Measurements from ENCODE around the gene SKOR2.

SKOR2 gene

GRCh38 chr18:47251289-47252120 lies at the start of gene SKOR2:
SKOR2 (minus strand) TSS chr18:47251660; CDS start chr18:47249183, 2,477 bp downstream.
- DNase-seq (ENCODE audit: low read depth, low spot score): no peak

GRCh38 chr18:47296462-47296861 lies 45.0 kb upstream of the SKOR2 start:
- no peak for DNase-seq (ENCODE audit: low read depth, low spot score)

GRCh38 chr18:47294801-47295200 lies 43.3 kb upstream of the SKOR2 start:
- DNase-seq (ENCODE audit: low read depth, low spot score): no peak

GRCh38 chr18:47288741-47289140 lies 37.3 kb upstream of the SKOR2 start:
- DNase-seq (ENCODE audit: low read depth, low spot score): no peak

- no peak for DNase-seq (ENCODE audit: low read depth, low spot score)
Observed at GRCh38 chr18:47287911-47288585, 36.6 kb upstream of the SKOR2 start.

GRCh38 chr18:47286776-47287410 lies 35.4 kb upstream of the SKOR2 start:
- no peak for DNase-seq (ENCODE audit: low read depth, low spot score)

- DNase-seq (ENCODE audit: low read depth, low spot score): no peak
Observed at GRCh38 chr18:47285456-47285855, 34.0 kb upstream of the SKOR2 start.

- DNase-seq (ENCODE audit: low read depth, low spot score): no peak
Observed at GRCh38 chr18:47284721-47285395, 33.4 kb upstream of the SKOR2 start.

- no peak for DNase-seq (ENCODE audit: low read depth, low spot score)
Observed at GRCh38 chr18:47283476-47283875, 32.0 kb upstream of the SKOR2 start.

- DNase-seq (ENCODE audit: low read depth, low spot score): no peak
Observed at GRCh38 chr18:47280121-47280520, 28.7 kb upstream of the SKOR2 start.

GRCh38 chr18:47274961-47275360 lies 23.5 kb upstream of the SKOR2 start:
- no peak for DNase-seq (ENCODE audit: low read depth, low spot score)

GRCh38 chr18:47265197-47265596 lies 13.7 kb upstream of the SKOR2 start:
- no peak for DNase-seq (ENCODE audit: low read depth, low spot score)

- DNase-seq (ENCODE audit: low read depth, low spot score): no peak
Observed at GRCh38 chr18:47264308-47264700, 12.8 kb upstream of the SKOR2 start.

- no peak for DNase-seq (ENCODE audit: low read depth, low spot score)
Observed at GRCh38 chr18:47263430-47264307, 12.2 kb upstream of the SKOR2 start.

GRCh38 chr18:47263150-47263429 lies 11.6 kb upstream of the SKOR2 start:
- DNase-seq (ENCODE audit: low read depth, low spot score): no peak

- DNase-seq (ENCODE audit: low read depth, low spot score): no peak
Observed at GRCh38 chr18:47262301-47263149, 11.1 kb upstream of the SKOR2 start.

- DNase-seq (ENCODE audit: low read depth, low spot score): no peak
Observed at GRCh38 chr18:47261902-47262300, 10.4 kb upstream of the SKOR2 start.

- DNase-seq (ENCODE audit: low read depth, low spot score): no peak
Observed at GRCh38 chr18:47260924-47261701, 9.7 kb upstream of the SKOR2 start.

GRCh38 chr18:47260120-47260923 lies 8.9 kb upstream of the SKOR2 start:
- DNase-seq (ENCODE audit: low read depth, low spot score): no peak

Measured in activated naive CD8-positive, alpha-beta T cell treated with anti-CD3 and anti-CD28 coated beads, Interleukin-2, amount 50 U/mL, for 16 hours (primary cell).